Bronchial epithelial cell (primary cell): ENCODE results near the gene PPFIA3. TPM values are rescaled to one million over a fixed set of nuclear protein-coding genes. Genes with fewer than 3 reads are reported as not detected.
"Not testable (repeated sequence)": the region's sequence is repeated elsewhere in the genome, so short reads cannot be mapped to it uniquely, and the experiment has no call there.

Experiments
- DNase-seq: peaks from one replicate; pipeline ENCODE4 v3.0.0-alpha.2; 2010; ENCODE audit warnings: low read depth
- FAIRE-seq: peaks from 2 replicates; lab custom pipeline; 2011; peaks lifted over from hg19 to GRCh38; lab: Jason Lieb, UNC
- H3K27me3 ChIP-seq: 2 replicates; pipeline ENCODE4 v1.5.1; 2011; ENCODE audit warnings: low read length; ENCODE audit not compliant: control insufficient read depth, insufficient read depth
- H3K36me3 ChIP-seq: 2 replicates; pipeline ENCODE4 v1.5.1; 2011; ENCODE audit warnings: low read length; ENCODE audit not compliant: control insufficient read depth, insufficient read depth
- H3K4me3 ChIP-seq: 2 replicates; pipeline ENCODE4 v1.5.1; 2011; ENCODE audit warnings: mild to moderate bottlenecking, low read depth, low read length, control low read depth
- total RNA-seq: library from RNA; depleted of rRNA; stranded (reverse); fragments of >200 nt; gene quantifications from 2 replicates; pipeline ENCODE4 v1.2.1, GENCODE V29; 2014
- TF ChIP-seq, protein P1 (sequence below): IDR thresholded peaks from 2 replicates; pipeline ENCODE4 v1.5.1; 2011; ENCODE audit warnings: mild to moderate bottlenecking, moderate library complexity, low read length, control low read depth, inconsistent platforms; ENCODE audit not compliant: insufficient read depth, severe bottlenecking

PPFIA3 gene
- total RNA-seq, 1 donor from 2014 or later, result 1.3 TPM

DNA sequence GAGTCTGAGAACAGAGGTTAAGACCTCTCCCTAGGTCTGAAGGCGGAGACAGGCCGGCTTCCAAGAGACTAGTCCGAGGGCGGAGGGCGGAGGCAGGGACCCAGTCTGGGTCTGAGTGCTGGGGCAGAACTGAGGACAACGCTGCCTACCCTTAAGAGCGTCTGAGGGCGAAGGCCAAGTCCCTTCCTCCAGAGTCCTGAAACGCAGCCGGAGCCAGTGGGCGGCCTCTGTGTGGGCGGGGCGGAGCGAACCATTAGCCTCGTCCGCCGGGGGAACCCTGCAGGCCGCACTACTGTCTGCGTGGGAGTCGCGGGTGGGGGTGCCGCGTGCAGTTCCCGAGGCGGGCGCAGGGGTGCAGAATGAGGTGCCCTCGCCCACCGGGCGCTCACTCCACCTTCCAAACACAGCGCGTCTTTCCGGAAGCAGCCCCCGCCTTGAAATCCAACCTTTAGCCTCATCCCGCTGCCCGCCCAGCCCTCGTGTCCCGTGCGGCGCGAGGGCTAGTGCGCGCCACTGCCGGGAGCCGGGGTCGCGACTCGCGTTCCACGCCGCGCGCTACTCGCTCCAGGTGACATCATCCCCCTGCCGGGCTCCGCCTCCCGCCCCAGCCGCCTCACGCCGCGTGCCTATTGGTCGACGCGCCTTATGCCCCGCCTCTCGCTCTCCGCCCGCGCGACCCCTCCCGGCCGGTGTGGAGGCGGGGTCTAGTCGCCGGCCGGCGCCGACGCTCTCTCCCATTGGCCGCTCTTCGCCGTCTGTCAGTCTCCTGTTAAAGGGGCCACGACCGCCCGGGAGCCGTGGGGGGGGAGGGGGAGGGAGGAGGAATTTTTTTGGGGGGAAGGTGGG, 556 bp upstream of the PPFIA3 start, which contains the start of gene C19orf73:
Gene C19orf73, minus strand, starts transcription at position 579 of the 846 bp plus-strand sequence. Its CDS starts 121 bp downstream, at position 458.
- H3K4me3 ChIP-seq, result peak within 1 kb of the TSS; percentile 94
- DNase-seq (peak; percentile 67), FAIRE-seq (no peak)
- TF ChIP-seq, protein P1, sequence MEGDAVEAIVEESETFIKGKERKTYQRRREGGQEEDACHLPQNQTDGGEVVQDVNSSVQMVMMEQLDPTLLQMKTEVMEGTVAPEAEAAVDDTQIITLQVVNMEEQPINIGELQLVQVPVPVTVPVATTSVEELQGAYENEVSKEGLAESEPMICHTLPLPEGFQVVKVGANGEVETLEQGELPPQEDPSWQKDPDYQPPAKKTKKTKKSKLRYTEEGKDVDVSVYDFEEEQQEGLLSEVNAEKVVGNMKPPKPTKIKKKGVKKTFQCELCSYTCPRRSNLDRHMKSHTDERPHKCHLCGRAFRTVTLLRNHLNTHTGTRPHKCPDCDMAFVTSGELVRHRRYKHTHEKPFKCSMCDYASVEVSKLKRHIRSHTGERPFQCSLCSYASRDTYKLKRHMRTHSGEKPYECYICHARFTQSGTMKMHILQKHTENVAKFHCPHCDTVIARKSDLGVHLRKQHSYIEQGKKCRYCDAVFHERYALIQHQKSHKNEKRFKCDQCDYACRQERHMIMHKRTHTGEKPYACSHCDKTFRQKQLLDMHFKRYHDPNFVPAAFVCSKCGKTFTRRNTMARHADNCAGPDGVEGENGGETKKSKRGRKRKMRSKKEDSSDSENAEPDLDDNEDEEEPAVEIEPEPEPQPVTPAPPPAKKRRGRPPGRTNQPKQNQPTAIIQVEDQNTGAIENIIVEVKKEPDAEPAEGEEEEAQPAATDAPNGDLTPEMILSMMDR, result peak; percentile 19
- no peaks in the 10 kb centered on the region for H3K36me3 ChIP-seq
- H3K27me3 ChIP-seq, result no peaks in the 10 kb centered on the region

DNA sequence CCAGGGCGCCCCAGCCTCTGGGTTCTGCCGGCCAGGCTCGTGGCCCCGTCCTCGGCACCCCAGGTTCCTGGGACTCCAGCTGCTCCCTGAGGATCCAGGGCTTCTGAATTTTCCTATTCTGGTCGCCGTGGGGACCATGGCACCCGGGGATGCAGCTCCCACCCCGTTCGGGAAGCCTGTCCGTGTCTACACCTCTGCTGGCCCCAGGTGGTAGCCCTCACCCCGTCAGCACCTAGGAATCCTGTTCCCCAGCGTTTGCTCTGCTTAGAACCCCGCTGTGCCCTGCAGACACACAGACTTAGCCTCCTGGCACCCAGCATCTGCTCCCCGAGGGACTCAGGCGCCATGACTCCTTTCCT, 960 bp downstream of the PPFIA3 start:
- FAIRE-seq (no peak), DNase-seq (no peak)
- TF ChIP-seq, protein P1, result no peak
- no peak overlapping the region for H3K4me3 ChIP-seq
- H3K27me3 ChIP-seq, result no peaks in the 10 kb centered on the region
- H3K36me3 ChIP-seq, result no peaks in the 10 kb centered on the region

DNA sequence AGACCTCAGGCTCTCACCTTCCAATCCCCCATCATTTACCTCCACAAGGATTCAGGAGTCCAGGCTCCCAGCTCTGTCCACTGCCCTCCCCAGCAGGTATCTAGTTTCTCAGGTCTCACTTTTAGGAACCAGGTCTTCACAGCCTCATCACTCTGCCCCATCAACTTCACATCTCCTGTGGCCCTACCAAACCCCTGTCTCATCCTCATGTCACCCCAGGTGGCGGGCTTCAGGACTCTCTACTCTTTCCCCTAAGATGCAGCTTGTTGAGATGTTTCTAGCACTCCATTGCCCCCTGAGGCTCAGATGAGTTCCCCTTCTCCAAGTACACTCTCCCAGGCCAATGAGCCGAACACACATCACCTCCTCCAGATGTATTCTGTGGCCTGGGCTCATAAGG, 1.5 kb downstream of the PPFIA3 start:
- Histone ChIP-seq H3K27me3 (no peaks in the 10 kb centered on the region), H3K36me3 (no peaks in the 10 kb centered on the region), H3K4me3 (no peak overlapping the region)
- FAIRE-seq (no peak), DNase-seq (no peak)
- TF ChIP-seq, protein P1, result no peak

DNA sequence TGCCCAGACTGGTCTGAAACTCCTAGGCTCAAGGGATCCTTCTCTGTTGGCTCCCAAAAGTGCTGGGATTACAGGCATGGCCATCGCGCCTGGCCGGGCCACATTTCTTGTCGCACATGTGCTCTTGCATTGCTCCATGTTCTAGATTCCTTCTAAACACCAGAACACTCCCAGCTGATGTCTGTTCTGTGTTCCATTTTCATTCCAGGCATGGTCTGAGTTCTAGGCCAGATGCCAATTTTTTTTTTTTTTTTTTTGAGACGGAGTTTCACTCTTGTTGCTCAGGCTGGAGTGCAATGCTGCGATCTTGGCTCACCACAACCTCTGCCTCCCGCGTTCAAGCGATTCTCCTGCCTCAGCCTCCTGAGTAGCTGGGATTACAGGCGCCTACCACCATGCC, 2.5 kb downstream of the PPFIA3 start:
- FAIRE-seq, result not testable (repeated sequence)

DNA sequence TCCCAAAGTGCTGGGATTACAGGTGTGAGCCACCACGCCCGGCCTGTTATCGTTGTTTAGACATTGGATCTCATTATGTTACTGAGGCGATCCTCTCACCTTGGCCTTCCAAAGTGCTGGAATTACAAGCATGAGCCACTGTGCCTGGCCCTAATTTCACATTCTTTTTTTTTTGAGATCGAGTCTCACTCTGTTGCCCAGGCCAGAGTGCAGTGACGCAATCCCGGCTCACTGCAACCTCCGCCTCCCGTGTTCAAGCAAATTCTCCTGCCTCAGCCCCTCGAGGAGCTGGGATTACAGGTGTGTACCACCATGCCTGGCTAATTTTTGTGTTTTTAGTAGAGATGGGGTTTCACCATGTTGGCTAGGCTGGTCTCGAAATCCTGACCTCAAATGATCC, 3.9 kb downstream of the PPFIA3 start:
- not testable (repeated sequence) for DNase-seq, H3K4me3 ChIP-seq, H3K36me3 ChIP-seq, FAIRE-seq, H3K27me3 ChIP-seq

More for the DNA sequence above, 2.5 kb downstream of the PPFIA3 start:
- not testable (repeated sequence) for H3K27me3 ChIP-seq, DNase-seq, H3K36me3 ChIP-seq, H3K4me3 ChIP-seq

DNA sequence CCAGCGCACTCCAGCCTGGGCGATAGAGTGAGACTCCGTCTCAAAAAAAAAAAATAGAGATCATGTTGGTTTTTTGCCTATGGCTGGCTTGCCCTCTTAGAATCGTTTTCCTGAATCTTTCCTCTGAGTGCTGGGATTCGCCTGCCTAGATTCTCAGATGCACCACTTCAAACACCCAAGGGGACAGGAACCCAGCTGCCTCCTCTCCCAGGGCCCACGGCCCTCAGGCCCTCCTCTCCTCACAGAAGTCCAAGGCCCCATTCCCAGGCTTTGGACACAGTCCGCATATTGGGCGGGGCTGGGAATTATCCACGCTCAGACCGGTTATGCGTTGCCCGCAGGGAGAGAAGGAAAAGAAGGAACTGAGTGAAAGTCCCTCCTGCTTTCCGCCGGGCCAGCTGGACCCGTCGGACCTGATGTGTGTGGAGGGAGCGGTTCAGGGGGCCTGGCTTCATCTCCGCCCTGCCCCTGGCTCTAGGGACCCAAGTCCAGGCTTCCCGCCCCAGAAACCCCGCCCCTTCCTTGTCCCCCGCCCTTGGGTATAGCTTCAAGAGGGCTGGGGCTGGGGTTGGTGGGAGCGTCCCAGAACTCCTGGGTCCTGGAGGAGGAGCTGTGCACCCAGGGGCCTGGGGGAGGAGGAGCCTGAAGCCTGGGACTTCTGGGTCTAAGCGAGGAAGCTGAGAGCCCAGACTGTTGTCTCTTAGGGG, 5.8 kb downstream of the PPFIA3 start:
- no peak for FAIRE-seq
- no peaks in the 10 kb centered on the region for H3K27me3 ChIP-seq
- no peak for DNase-seq
- TF ChIP-seq, protein P1, result no peak
- no peaks in the 10 kb centered on the region for H3K36me3 ChIP-seq
- no peak overlapping the region for H3K4me3 ChIP-seq
